Mesothelial cell of epicardium (in vitro differentiated cells): ENCODE data around the gene HM13. TPM values are rescaled to one million over a fixed set of nuclear protein-coding genes. Genes with fewer than 3 reads are reported as not detected.

Source experiments
- DNase-seq, 2 experiments: peaks; one replicate each; pipeline ENCODE4 v3.0.0; 2021; ENCODE audit warnings: low spot score in 2 of 2; ENCODE audit not compliant: unreplicated experiment in 2 of 2
- H3K27ac Mint-ChIP-seq: 2 replicates; pipeline ENCODE4 v1.8.0; 2021; ENCODE audit warnings: mixed read lengths
- H3K27me3 Mint-ChIP-seq: 2 replicates; pipeline ENCODE4 v1.8.0; 2021; ENCODE audit warnings: low read depth, mixed read lengths
- H3K36me3 Mint-ChIP-seq: 2 replicates; pipeline ENCODE4 v1.8.0; 2021; ENCODE audit warnings: mixed read lengths
- H3K4me1 Mint-ChIP-seq: 2 replicates; pipeline ENCODE4 v1.8.0; 2021; ENCODE audit warnings: mixed read lengths
- H3K4me3 Mint-ChIP-seq: 2 replicates; pipeline ENCODE4 v1.8.0; 2021; ENCODE audit warnings: mild to moderate bottlenecking, moderate library complexity, mixed read lengths
- H3K9me3 Mint-ChIP-seq: 2 replicates; pipeline ENCODE4 v1.8.0; 2021; ENCODE audit warnings: mixed read lengths
- total RNA-seq: library from RNA; stranded (reverse); gene quantifications from 3 replicates; pipeline ENCODE4 v1.2.1, GENCODE V29; 2021
- TF ChIP-seq, protein P1 (sequence below): fragments of 200-600 bp; sonication (generic); IDR thresholded peaks from one replicate; pipeline ENCODE4 v1.5.0; 2021; ENCODE audit warnings: antibody characterized with exemption; ENCODE audit not compliant: unreplicated experiment

HM13 gene
- total RNA-seq, 1 donor from 2014 or later = 140 TPM

DNA sequence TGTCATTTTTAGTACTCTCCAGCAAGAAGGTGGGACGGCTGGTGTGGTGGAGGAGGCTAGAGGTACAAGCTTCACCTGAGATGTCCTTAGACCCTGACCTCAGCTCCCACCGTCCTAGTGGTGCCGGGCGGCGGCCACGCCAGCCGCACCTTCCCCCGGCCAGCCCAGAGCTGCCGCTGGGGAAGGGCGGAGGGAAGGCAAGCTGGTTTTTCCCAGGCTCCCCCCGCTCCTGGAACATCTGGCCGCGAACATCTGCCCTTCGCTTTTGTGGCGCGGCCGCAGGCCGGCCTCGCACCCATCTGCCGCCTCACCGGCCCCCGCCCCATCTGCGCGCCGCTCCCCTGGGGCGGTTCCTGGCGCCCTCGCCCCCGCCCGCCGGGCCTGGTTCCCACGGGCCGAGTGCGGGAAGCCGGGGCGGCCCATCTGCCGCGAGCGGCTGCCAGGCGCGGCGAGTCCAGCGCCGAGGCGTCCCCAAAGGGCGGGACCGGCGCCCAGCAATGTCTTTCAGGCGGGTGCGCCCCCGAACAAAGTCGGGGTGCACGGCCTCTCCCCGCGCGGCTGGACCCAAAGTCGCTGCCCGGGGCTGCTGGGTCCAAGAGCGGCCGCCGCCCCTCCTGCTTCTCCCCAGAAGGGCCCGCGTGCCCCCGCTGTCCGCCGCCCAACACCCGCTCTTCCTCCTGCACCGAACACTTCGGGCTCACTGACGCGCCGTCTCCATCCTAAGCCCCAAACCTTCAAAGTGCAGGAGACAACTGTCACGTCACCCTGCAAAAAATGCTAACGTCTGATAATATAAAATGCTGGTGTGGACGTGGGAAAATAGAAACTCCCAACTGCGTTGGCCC lies 73.5 kb downstream of the HM13 start:
- H3K27ac Mint-ChIP-seq = peak overlapping the region; percentile 90

DNA sequence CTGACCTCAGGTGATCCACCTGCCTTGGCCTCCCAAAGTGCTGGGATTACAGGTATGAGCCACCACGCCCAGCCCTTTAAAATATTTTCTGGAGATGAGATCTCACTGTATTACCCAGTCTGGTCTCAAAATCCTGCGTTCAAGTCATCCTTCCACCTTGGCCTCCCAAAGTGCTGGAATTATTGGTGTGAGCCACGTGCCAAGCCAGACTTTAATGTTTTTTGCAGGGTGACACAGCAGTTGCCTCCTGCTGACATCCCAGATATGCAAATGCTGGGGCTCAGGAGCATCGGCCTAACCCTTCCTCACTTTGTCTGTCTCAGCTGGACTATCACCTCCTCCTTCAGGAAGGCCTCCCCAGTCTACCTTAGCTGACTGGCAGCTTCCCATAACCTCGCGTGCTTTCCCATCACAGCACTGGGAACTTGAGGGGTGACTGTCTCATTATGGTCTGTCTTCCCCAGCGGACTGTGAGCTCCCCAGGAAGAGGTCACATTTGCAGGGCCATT lies 76.5 kb downstream of the HM13 start:
- peak overlapping the region; percentile 82 for H3K27ac Mint-ChIP-seq
- H3K4me1 Mint-ChIP-seq = peaks cover 40% of the 10 kb centered on the region

More for the DNA sequence above, 73.5 kb downstream of the HM13 start:
- Mint-ChIP-seq H3K27me3 (no peaks in the 10 kb centered on the region), H3K9me3 (no peaks in the 10 kb centered on the region), H3K36me3 (no peaks in the 10 kb centered on the region), H3K4me3 (peak overlapping the region; percentile 56), H3K4me1 (peaks cover 28% of the 10 kb centered on the region)
- TF ChIP-seq, protein P1, sequence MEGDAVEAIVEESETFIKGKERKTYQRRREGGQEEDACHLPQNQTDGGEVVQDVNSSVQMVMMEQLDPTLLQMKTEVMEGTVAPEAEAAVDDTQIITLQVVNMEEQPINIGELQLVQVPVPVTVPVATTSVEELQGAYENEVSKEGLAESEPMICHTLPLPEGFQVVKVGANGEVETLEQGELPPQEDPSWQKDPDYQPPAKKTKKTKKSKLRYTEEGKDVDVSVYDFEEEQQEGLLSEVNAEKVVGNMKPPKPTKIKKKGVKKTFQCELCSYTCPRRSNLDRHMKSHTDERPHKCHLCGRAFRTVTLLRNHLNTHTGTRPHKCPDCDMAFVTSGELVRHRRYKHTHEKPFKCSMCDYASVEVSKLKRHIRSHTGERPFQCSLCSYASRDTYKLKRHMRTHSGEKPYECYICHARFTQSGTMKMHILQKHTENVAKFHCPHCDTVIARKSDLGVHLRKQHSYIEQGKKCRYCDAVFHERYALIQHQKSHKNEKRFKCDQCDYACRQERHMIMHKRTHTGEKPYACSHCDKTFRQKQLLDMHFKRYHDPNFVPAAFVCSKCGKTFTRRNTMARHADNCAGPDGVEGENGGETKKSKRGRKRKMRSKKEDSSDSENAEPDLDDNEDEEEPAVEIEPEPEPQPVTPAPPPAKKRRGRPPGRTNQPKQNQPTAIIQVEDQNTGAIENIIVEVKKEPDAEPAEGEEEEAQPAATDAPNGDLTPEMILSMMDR = no peak
- no peak for DNase-seq

DNA sequence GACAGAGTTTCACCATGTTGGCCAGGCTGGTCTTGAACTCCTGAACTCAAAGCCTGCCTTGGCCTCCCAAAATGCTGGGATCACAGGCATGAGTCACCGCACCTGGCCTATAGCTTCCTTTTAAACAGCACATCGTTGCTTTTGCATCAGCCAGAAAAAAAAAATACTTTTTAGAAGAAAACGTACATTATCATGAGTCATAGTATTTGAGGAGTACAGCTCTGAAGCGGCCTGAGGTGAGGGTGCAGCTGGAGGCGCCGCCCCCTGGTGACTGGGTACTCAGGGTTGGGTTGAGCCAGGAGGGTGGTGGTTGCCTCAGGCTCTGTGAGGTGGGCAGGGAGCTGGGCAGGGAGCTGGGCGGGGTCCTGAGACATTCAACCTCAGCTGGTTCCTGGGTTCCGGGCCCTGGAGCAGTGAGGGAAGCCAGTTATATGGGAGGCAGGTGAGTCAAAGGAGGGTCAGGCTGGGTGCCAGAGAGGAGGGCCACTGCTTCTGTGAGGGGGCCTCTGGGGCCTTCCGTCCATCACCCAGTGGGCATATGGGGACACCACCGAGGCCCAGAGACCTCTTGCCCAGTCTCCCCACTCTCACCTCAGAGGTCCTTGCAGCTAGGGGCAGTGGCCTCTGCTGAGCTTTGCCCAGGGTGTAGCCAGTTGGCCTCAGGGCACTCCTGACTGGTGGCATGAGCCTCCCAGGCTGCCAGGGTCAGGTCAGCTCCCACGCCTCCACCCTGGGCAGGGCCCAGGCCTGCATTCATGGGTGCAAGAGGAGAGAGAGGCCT lies 79.2 kb downstream of the HM13 start:
- H3K36me3 Mint-ChIP-seq = no peaks in the 10 kb centered on the region

More for the DNA sequence above, 76.5 kb downstream of the HM13 start:
- no peak overlapping the region for H3K4me3 Mint-ChIP-seq
- no peaks in the 10 kb centered on the region for H3K36me3 Mint-ChIP-seq
- H3K9me3 Mint-ChIP-seq = no peaks in the 10 kb centered on the region
- no peak for DNase-seq
- TF ChIP-seq, protein P1 = no peak
- H3K27me3 Mint-ChIP-seq = no peaks in the 10 kb centered on the region

DNA sequence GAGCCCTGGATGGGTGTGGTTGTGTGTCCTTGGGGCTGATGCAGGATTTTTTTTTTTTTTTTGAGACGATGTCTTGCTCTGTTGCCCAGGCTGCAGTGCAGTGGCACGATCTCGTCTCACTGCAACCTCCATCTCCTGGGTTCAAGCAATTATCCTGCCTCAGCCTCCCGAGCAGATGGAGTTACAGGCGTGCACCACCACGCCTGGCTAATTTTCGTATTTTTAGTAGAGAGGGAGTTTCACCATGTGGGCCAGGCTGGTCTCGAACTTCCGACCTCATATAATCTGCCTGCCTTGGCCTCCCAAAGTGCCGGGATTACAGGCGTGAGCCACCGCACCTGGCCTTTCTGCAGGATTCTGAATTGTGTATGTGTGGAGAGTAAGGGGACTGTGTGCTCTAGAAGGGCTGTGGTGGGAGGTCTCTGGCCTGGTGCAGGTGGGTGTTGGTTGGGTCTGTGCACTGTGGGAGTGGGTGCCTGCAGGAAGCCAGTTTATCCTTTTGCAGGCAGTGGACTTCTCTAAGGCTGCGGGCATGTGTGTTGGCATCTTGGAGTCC lies 79.8 kb downstream of the HM13 start:
- Mint-ChIP-seq H3K36me3 (no peaks in the 10 kb centered on the region), H3K27ac (peak overlapping the region; percentile 94), H3K4me1 (peaks cover 28% of the 10 kb centered on the region), H3K9me3 (no peaks in the 10 kb centered on the region), H3K4me3 (no peak overlapping the region), H3K27me3 (no peaks in the 10 kb centered on the region)
- TF ChIP-seq, protein P1 = no peak
- DNase-seq = no peak

More for the DNA sequence above, 79.2 kb downstream of the HM13 start:
- Mint-ChIP-seq H3K4me3 (no peak overlapping the region), H3K4me1 (peaks cover 34% of the 10 kb centered on the region), H3K27ac (peak overlapping the region; percentile 94), H3K27me3 (no peaks in the 10 kb centered on the region), H3K9me3 (no peaks in the 10 kb centered on the region)
- TF ChIP-seq, protein P1 = no peak
- no peak for DNase-seq

DNA sequence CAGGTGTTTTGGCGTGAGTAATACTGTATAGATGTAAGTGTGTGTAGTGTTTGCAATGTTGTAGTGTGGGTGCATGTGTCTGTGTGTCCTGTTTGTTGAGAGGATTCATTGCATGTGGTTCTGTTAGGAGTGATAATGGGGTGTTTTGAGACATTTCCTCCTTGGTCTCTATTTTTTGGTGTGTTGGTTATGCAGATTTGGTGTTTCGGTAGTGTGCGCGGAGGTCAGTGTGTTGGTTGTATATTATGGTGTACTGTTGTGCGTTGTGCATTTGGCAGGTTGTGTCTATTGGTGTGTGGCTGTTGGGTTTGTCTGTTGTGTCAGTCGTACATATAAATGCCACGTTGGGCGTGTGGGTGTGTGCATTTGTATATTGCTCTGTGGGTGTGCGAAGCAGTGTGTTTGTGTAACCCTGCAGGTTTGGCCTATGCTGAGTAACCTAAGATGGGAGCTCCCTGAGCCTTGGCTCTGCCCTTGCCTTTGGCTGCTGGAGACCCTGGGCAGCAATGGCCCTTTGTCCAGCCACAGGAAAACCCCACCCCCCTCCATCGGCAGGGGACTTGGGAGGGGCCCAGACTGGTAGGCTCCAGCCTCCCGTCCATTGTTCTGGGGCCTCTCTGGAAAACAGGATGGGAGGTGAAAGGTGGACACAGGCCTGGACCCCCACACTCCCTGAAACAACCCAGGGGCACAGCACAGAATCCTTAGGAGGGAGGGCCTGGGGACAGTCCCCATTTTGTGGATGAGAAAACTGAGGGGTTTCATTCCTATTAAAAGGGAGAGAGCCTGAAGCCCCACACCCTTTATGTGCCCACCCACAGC lies 80.5 kb downstream of the HM13 start:
- H3K27ac Mint-ChIP-seq = peak overlapping the region; percentile 94
- H3K4me1 Mint-ChIP-seq = peaks cover 25% of the 10 kb centered on the region
- no peaks in the 10 kb centered on the region for H3K36me3 Mint-ChIP-seq
- no peak for DNase-seq
- H3K9me3 Mint-ChIP-seq = no peaks in the 10 kb centered on the region
- TF ChIP-seq, protein P1 = no peak
- no peak overlapping the region for H3K4me3 Mint-ChIP-seq
- H3K27me3 Mint-ChIP-seq = no peaks in the 10 kb centered on the region
